NT2/D1 (cell line): ENCODE measurements around the gene TMPRSS12.

Experiments used
- SUZ12 ChIP-seq: IDR thresholded peaks from 2 replicates; pipeline ENCODE4 v1.6.1; 2011; ENCODE audit not compliant: insufficient read length, insufficient read depth; ENCODE audit errors: extremely low read depth
- ZNF274 ChIP-seq: IDR thresholded peaks from 2 replicates; pipeline ENCODE4 v1.6.1; 2011; ENCODE audit warnings: mild to moderate bottlenecking, low read depth, low read length

DNA sequence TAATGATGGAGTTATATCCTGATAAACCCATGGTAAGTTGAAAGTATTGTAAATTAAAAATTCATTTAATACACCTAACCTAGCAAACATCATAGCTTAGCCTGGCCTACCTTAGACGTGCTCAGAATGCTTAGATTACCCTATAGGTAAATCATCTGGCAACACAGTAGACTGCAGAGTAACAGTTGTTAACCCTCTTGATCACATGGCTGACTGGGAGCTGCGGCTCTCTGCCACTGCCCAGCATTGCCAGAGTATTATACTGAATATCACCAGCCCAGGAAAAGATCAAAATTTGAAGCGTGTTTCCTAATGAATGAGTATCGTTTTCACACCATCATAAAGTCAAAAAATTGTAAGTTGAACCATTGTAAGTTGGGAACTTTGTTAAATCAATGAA is 17.8 kb upstream of the TMPRSS12 start:
- TF ChIP-seq ZNF274 (no peak), SUZ12 (no peak)
